ENCODE measurements around the gene CACNA1D. TPM values are rescaled to one million over a fixed set of nuclear protein-coding genes. Genes with fewer than 3 reads are reported as not detected.

CACNA1D gene
- 0.09 TPM in 1 of 2 replicates, not detected in the other for total RNA-seq

DNA sequence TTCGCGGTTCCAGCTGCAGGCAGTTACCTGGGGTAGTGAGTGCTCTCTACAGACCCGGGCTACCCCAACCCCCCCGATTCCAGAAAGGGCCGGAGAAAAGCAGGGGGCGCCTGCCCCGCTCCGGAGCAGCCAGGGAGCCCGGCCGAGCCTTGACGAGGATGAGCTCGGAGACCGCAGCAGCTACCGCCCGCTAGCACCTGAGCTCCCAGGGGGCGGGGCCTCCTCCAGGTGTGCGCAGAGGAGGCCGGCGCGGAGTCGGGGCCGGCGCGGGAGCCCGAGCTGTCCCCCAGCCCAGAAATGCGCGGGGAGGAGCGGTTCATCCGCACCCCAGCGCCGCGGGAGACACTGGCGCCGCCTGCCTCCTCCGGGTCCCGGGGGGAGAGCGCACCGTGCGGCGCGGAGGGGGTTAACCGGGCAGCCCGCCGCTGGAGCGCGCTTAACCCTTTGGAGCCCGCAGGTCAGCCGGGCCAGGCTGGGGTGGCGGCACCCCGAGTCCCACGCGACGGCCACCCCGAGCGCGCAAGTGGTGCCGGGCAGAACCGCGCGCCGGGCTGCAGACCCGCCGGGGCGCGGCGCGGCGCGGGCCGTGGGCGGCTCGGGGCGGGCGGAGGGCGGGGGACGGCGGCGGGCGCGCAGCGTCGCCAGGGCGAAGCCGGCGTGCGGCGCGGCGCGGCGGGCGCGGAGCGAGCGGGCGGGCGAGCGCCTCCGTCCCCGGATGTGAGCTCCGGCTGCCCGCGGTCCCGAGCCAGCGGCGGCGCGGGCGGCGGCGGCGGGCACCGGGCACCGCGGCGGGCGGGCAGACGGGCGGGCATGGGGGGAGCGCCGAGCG lies at the start of gene CACNA1D:
Gene CACNA1D (plus strand): TSS at position 649 of the 829 bp plus-strand sequence. CDS start 556 bp downstream, outside the sequence.

DNA sequence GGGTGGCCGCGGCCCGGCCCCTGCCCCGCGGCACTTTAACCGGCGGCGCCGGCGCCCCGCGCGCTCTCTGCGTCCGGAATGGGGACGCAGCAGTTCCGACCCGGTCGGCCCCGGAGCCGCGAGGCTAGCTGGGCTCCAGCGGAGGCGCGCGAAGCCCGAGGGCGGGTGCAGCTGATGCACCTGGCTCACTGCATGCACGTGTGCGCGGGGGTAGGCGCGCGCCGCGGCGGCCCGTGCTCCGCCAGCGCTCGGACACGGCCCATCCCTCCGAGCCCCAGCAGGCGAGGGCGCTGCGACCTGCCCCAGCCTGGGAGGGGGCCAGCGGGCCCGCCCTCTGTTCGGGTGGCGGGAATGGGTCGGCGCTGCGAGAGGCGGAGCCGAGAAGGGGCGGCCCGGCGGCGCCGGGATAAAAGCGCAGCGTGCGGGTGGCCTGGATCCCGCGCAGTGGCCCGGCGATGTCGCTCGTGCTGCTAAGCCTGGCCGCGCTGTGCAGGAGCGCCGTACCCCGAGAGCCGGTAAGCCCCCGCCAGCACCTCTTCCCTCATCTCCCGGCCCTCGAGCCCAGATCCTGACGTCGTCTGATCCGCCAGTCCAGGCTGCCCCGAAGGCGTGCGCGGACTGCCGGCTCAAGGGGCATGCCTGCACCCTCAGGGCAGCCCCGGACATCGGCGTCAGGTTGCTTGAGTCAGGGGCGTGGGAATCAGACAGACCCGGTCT lies 351.9 kb downstream of the CACNA1D start, which contains the start of the genes CHDH and IL17RB:
Gene CHDH (minus strand): TSS at position 286 of the 717 bp plus-strand sequence. CDS start 22,411 bp downstream, outside the sequence.
Gene IL17RB (plus strand): TSS at position 435 of the 717 bp plus-strand sequence. CDS start 21 bp downstream, at position 456.

Other genes with a start within 250 kb of the CACNA1D start
- gene TKT, start 238.6 kb upstream of the CACNA1D start, total RNA-seq, result 594 and 669 TPM in 2 replicates
- gene DCP1A, start 147.1 kb upstream of the CACNA1D start, total RNA-seq, result 8.3 and 8.7 TPM in 2 replicates

Data from pericardium fibroblast (primary cell).